Mucosa of stomach (tissue), 1 donor: ENCODE measurements around the gene KAT6B.

Experiments
- H3K27me3 ChIP-seq: one replicate; pipeline ENCODE4 v1.7.0; 2013; ENCODE audit warnings: mild to moderate bottlenecking, low read length; ENCODE audit not compliant: control insufficient read depth, insufficient read depth
- H3K36me3 ChIP-seq: one replicate; pipeline ENCODE4 v1.7.0; 2013; ENCODE audit warnings: low read length; ENCODE audit not compliant: control insufficient read depth, insufficient read depth
- H3K4me1 ChIP-seq: one replicate; pipeline ENCODE4 v1.7.0; 2013; ENCODE audit warnings: mild to moderate bottlenecking, low read length; ENCODE audit not compliant: control insufficient read depth, insufficient read depth
- H3K4me3 ChIP-seq: one replicate; pipeline ENCODE4 v1.7.0; 2013; ENCODE audit warnings: low read length
- H3K9ac ChIP-seq: one replicate; pipeline ENCODE4 v1.7.0; 2013; ENCODE audit warnings: mild to moderate bottlenecking, low read length, moderate library complexity
- H3K9me3 ChIP-seq: one replicate; pipeline ENCODE4 v1.7.0; 2013; ENCODE audit warnings: mild to moderate bottlenecking, low read length, moderate library complexity; ENCODE audit not compliant: control insufficient read depth
- donor health status: Pancreatic carcinoma.

KAT6B gene

DNA sequence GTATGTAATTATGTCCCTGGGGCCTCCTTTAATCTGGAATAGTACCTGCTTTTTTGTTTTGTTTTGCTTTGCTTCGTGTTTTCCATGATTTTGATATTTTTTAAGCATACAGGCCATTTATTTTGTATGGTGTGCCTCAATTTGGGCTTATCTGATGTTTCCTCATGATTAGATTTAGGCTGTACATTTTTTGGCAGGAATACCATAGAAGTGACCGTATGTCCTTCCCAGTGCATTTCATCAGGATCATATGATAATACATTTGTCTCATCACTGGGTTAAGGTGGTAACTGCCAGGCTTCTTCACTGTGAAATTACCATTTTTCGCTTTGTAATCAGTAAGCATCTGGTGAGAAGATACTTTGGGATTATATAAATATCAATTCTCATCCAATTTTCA lies 167.2 kb downstream of the KAT6B start:
- no peak overlapping the region for H3K4me3 ChIP-seq
- H3K9me3 ChIP-seq: no peaks in the 10 kb centered on the region
- no peak overlapping the region for H3K9ac ChIP-seq
- H3K36me3 ChIP-seq: no peaks in the 10 kb centered on the region
- no peaks in the 10 kb centered on the region for H3K27me3 ChIP-seq
- H3K4me1 ChIP-seq: peaks cover 13% of the 10 kb centered on the region

DNA sequence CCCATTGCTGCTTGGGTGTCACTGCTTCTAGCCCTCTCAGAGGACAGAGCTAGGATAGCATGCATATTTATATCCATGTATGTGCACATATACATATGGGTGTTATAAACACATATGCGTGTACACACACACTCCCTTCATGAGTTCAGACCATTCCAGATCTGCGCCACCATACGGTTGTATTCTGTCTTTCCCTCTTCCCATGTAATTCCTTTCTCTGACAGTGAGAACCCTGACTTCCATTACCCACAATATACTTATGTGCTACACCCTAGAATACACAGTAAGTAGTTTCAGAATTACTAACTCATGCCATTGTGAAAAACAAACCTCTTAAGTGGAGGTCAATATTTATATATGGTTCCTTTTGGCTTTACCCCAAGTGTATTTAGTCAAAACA lies 168.5 kb downstream of the KAT6B start:
- peaks cover 13% of the 10 kb centered on the region for H3K4me1 ChIP-seq
- H3K9me3 ChIP-seq: no peaks in the 10 kb centered on the region
- H3K27me3 ChIP-seq: no peaks in the 10 kb centered on the region
- no peaks in the 10 kb centered on the region for H3K36me3 ChIP-seq
- no peak overlapping the region for H3K4me3 ChIP-seq
- H3K9ac ChIP-seq: no peak overlapping the region

DNA sequence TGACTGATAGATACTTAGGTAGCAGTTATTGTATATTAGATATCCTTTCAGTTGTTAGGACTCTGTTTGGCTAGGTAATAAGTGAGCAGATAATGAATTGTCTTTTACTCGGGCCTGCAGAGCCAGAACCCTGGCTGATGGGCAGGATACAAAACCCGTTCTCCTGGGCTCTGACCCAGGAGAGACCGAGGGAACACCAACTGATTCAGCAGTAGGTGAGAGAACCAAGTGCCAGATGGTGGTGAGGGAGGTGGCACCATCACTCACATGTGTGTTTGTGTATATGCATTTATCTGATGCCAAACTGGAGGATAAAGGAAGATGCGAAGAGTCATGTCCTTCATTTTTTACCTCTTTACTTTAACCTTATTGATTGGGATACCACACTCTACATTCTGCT lies 169.4 kb downstream of the KAT6B start:
- Histone ChIP-seq H3K4me1 (peaks cover 13% of the 10 kb centered on the region), H3K27me3 (no peaks in the 10 kb centered on the region), H3K9ac (no peak overlapping the region), H3K36me3 (no peaks in the 10 kb centered on the region), H3K4me3 (no peak overlapping the region), H3K9me3 (no peaks in the 10 kb centered on the region)

DNA sequence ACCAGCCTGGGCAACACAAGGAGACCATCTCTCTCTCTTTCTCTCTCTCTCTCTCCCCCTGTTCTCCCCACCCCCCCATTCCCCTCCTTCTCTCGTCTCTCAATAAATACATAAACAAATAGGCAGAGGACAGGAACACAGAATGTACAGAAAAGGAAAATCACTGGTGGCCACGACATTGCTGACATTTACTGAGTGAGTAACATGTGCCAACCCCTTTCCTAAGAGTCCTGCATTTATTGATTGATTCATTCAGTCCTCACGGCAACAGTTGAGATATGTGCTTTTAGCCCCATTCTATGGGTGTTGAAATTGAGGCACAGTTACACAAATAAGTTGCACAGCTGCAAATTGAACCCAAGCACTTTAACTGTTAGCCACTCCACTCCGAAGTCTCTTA lies 170.8 kb downstream of the KAT6B start:
- no peaks in the 10 kb centered on the region for H3K27me3 ChIP-seq
- H3K9ac ChIP-seq: no peak overlapping the region
- H3K36me3 ChIP-seq: no peaks in the 10 kb centered on the region
- H3K9me3 ChIP-seq: no peaks in the 10 kb centered on the region
- no peak overlapping the region for H3K4me3 ChIP-seq
- peaks cover 13% of the 10 kb centered on the region for H3K4me1 ChIP-seq

DNA sequence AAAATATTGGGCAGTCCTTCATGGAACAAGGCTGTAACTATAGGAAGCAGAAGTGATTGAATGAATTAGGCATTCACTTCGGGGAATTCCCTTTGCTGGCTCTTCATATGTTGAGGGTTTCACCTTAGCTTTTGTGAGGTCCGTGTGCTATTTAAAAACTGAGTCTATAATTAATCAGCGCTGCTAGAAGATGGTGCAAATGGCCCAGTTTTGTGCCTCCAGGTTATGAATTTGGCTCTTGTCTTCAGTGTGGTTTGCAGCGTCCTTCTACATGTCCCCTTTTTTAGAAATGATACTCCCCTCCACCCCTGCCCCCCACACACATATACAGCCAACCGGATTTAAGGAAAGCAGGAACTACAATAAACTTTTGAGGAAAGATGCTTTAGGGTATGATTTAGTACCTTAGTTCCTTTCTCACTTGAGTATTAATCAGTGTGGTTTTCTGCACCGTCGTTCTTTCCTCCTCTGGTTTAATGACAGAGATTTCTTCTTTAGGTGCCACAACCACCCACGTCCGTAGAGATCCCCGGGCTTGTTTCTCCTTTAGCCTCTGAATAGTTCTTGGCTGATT lies 174.4 kb downstream of the KAT6B start:
- Histone ChIP-seq H3K36me3 (no peaks in the 10 kb centered on the region), H3K9ac (no peak overlapping the region), H3K9me3 (no peaks in the 10 kb centered on the region), H3K27me3 (no peaks in the 10 kb centered on the region), H3K4me1 (no peaks in the 10 kb centered on the region), H3K4me3 (no peak overlapping the region)

DNA sequence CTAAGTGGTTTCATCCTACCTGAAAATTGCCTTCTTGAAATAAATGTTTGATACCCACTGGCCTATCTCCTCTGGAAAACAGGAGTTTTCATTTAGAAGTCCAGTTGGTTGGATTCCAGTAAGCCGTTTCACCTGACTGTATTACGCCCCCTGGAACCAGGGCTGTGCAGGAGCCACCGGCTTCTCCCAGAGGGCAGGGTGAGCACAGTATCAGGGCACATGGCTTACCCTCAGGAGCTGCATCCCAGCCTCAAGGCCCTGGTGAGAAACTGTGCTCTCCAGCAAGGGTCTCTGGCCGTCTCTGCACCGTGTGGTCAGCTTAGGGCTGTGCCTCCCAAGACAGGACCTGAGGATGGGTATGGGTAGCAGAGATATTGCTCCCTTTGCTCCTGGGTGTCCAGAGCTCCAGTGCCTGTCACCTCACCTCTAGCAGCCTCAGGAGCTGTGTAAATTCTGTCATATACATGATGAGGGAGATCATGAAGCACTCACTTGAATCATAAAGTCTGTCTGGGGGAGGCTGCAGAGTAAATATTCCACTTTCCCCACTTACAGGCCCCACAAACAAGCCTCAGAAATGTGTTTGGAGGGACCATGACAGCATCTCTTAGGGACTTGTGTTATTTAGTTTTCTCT lies 175.4 kb downstream of the KAT6B start:
- Histone ChIP-seq H3K27me3 (no peaks in the 10 kb centered on the region), H3K9ac (no peak overlapping the region), H3K9me3 (no peaks in the 10 kb centered on the region), H3K4me1 (no peaks in the 10 kb centered on the region), H3K36me3 (no peaks in the 10 kb centered on the region), H3K4me3 (no peak overlapping the region)

DNA sequence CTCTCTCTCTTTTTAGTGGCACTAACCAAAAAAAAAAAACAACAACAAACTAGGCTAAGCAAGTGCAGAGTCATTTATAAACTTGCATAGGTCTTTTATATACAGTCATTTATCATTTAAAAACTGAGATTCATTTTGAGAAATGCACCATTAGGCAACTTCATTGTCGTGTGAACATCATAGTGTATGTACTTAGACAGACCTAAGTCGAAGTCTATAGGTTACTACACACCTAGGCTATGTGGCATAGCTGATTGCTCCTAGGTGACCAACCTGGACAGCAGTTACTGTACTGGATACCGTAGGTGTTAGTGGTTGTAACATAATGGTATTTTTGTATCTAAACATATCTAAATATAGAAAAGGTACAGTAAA lies 175.9 kb downstream of the KAT6B start:
- no peak overlapping the region for H3K4me3 ChIP-seq
- no peaks in the 10 kb centered on the region for H3K9me3 ChIP-seq
- no peaks in the 10 kb centered on the region for H3K4me1 ChIP-seq
- no peak overlapping the region for H3K9ac ChIP-seq
- H3K27me3 ChIP-seq: no peaks in the 10 kb centered on the region
- no peaks in the 10 kb centered on the region for H3K36me3 ChIP-seq

DNA sequence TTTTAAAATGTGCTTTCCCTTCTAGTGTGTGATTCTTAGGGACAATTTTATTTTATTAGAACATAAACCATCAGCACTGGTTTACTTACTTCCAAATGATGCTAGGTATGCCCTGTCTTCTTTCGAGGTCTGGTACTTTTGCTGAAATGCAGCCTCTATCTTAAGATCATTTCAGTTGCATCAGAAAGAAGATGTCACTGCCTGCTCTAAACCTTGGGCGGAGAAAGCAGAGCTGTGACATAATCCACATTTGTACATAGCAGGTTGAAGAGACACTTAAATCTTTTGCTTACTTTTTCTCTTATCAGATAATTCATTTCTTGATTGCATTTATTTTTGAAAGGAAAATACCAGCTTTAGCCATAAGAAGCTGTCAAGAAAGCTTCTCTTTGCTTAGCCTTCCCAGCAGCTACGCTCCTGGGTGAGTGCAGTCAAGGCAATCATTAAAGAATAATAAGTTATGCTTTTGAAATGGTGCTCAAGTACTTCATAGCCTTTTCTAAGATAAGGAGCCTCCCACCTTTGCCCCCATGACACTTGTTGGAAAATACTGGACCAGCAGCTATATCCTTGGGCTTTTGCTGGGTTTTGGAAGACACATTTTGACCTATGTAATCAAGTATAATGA lies 176.7 kb downstream of the KAT6B start:
- no peaks in the 10 kb centered on the region for H3K9me3 ChIP-seq
- no peak overlapping the region for H3K4me3 ChIP-seq
- H3K36me3 ChIP-seq: no peaks in the 10 kb centered on the region
- no peak overlapping the region for H3K9ac ChIP-seq
- H3K4me1 ChIP-seq: no peaks in the 10 kb centered on the region
- H3K27me3 ChIP-seq: no peaks in the 10 kb centered on the region

DNA sequence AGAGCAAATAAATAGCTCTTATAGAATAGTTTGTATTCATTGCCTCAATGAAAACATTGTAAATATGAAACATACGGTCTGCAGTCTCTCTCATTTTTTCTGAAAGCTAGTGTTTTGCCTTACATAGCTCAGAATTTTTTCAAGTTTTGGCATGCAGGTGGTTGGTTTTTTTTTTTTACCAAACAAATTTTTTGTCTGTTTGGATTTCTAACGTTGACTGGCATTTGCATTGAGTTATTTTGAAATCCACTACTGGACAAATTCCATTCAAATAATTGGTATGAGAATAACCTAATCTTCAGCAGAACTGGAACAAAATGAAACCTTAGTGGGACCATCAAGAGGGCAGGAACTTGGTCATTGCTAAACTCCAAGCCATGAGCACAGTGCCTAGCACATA lies 177.5 kb downstream of the KAT6B start:
- H3K4me1 ChIP-seq: no peaks in the 10 kb centered on the region
- H3K36me3 ChIP-seq: no peaks in the 10 kb centered on the region
- H3K9me3 ChIP-seq: no peaks in the 10 kb centered on the region
- no peaks in the 10 kb centered on the region for H3K27me3 ChIP-seq
- H3K4me3 ChIP-seq: no peak overlapping the region
- H3K9ac ChIP-seq: no peak overlapping the region

DNA sequence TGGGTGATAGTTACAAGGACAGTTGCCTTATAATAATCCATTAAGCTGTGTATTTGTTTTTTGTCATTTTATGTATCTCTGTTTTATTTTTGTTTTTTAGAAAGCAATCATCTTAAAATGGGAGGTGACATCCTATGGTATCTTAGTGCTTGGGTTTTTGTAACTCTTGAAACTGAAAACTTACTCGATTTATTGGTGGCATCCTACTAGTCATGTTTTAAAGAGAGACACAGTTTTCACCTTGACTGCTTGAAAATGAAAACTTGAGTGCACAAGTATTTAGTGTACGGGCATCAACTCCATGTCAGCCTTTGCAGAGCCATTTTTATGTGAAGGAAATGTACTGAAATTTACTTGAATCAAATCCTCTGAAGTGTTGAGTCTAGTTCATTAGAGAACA lies 181.2 kb downstream of the KAT6B start:
- Histone ChIP-seq H3K36me3 (no peaks in the 10 kb centered on the region), H3K4me1 (no peaks in the 10 kb centered on the region), H3K27me3 (no peaks in the 10 kb centered on the region), H3K4me3 (no peak overlapping the region), H3K9me3 (no peaks in the 10 kb centered on the region), H3K9ac (no peak overlapping the region)

DNA sequence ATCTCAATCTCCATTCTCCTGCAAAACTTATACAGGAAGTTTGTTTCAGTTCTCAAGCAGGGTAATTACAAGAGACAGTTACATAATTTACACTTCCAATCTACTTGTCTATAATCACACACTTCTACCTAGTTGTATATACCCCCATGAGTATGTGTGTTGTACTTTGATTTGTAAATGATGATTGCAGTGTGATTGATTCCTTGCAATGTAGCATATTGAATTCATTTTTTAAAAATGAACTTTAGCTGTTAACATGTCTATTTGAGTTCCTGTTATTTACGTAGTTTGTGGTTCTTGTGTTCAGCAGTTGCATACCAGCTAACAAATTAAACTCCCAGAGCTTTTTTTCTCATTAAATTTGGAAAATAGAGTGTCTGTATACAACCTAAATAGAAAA lies 182.6 kb downstream of the KAT6B start:
- Histone ChIP-seq H3K9ac (no peak overlapping the region), H3K4me3 (no peak overlapping the region)

DNA sequence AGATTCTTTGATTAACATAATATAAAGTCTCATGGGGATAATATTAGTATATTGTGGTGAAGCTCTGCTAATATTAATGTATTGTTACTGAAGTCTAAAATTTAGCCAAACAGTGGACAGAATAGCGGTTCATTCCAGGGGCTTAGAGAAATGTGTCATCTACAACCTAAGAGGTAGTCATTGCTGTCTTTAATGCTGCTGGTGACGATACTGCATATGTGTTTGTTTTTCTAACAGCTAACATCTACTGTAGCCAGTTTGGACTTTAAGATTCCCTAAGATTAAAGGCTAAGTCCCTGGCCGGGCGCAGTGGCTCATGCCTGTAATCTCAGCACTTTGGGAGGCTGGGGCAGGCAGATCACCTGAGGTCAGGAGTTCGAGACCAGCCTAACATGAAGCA lies 183.0 kb downstream of the KAT6B start:
- H3K9ac ChIP-seq: no peak overlapping the region
- no peaks in the 10 kb centered on the region for H3K27me3 ChIP-seq
- H3K9me3 ChIP-seq: no peaks in the 10 kb centered on the region
- H3K36me3 ChIP-seq: no peaks in the 10 kb centered on the region
- no peak overlapping the region for H3K4me3 ChIP-seq
- no peaks in the 10 kb centered on the region for H3K4me1 ChIP-seq

More for the DNA sequence above, 182.6 kb downstream of the KAT6B start:
- Histone ChIP-seq H3K4me1 (no peaks in the 10 kb centered on the region), H3K27me3 (no peaks in the 10 kb centered on the region), H3K9me3 (no peaks in the 10 kb centered on the region), H3K36me3 (no peaks in the 10 kb centered on the region)
